Activated gamma-delta T cell treated with Interleukin-2 at 50 U/mL for 16 hours (primary cell): ENCODE measurements around the gene DNAH11.
"Not testable (repeated sequence)": the region's sequence is repeated elsewhere in the genome, so short reads cannot be mapped to it uniquely, and the experiment has no call there.

Experiments used
- DNase-seq: peaks from one replicate; pipeline ENCODE4 v3.0.0-alpha.2; 2020

DNAH11 gene

GRCh38 chr7:21617916-21618390 is 75.1 kb downstream of the DNAH11 start:
- no peak for DNase-seq

GRCh38 chr7:21618706-21619105 is 75.9 kb downstream of the DNAH11 start:
- DNase-seq, result no peak

GRCh38 chr7:21620054-21620453 is 77.2 kb downstream of the DNAH11 start:
- DNase-seq, result no peak

GRCh38 chr7:21624320-21624719 is 81.5 kb downstream of the DNAH11 start:
- DNase-seq, result no peak

GRCh38 chr7:21636694-21637093 is 93.9 kb downstream of the DNAH11 start:
- no peak for DNase-seq

- no peak for DNase-seq
Measured at GRCh38 chr7:21639206-21639868, 96.5 kb downstream of the DNAH11 start.

- no peak for DNase-seq
Measured at GRCh38 chr7:21640105-21640504, 97.3 kb downstream of the DNAH11 start.

GRCh38 chr7:21641546-21641945 is 98.7 kb downstream of the DNAH11 start:
- no peak for DNase-seq

GRCh38 chr7:21642422-21642821 is 99.6 kb downstream of the DNAH11 start:
- DNase-seq, result no peak

GRCh38 chr7:21651697-21652096 is 108.9 kb downstream of the DNAH11 start:
- DNase-seq, result no peak

- DNase-seq, result no peak
Measured at GRCh38 chr7:21653623-21654022, 110.8 kb downstream of the DNAH11 start.

- DNase-seq, result no peak
Measured at GRCh38 chr7:21656081-21656480, 113.2 kb downstream of the DNAH11 start.

- DNase-seq, result no peak
Measured at GRCh38 chr7:21656796-21657195, 114.0 kb downstream of the DNAH11 start.

GRCh38 chr7:21670496-21670895 is 127.7 kb downstream of the DNAH11 start:
- DNase-seq, result no peak

GRCh38 chr7:21671859-21672258 is 129.0 kb downstream of the DNAH11 start:
- DNase-seq, result no peak

- DNase-seq, result no peak
Measured at GRCh38 chr7:21675255-21675654, 132.4 kb downstream of the DNAH11 start.

- DNase-seq, result no peak
Measured at GRCh38 chr7:21690705-21691104, 147.9 kb downstream of the DNAH11 start.

GRCh38 chr7:21691146-21691545 is 148.3 kb downstream of the DNAH11 start:
- DNase-seq, result not testable (repeated sequence)

- DNase-seq, result not testable (repeated sequence)
Measured at GRCh38 chr7:21700587-21700986, 157.7 kb downstream of the DNAH11 start.

GRCh38 chr7:21702303-21702702 is 159.5 kb downstream of the DNAH11 start:
- no peak for DNase-seq

GRCh38 chr7:21704359-21704758 is 161.5 kb downstream of the DNAH11 start:
- DNase-seq, result no peak

- no peak for DNase-seq
Measured at GRCh38 chr7:21706131-21706530, 163.3 kb downstream of the DNAH11 start.

- DNase-seq, result no peak
Measured at GRCh38 chr7:21707566-21707965, 164.7 kb downstream of the DNAH11 start.

- no peak for DNase-seq
Measured at GRCh38 chr7:21708096-21708495, 165.3 kb downstream of the DNAH11 start.

- no peak for DNase-seq
Measured at GRCh38 chr7:21717323-21717722, 174.5 kb downstream of the DNAH11 start.
